GM12864 (cell line): ENCODE measurements around the gene CCDC200.
"Not testable (repeated sequence)": the region's sequence is repeated elsewhere in the genome, so short reads cannot be mapped to it uniquely, and the experiment has no call there.

Experiments
- DNase-seq: peaks from one replicate; pipeline ENCODE4 v3.0.0-alpha.2; 2011; ENCODE audit warnings: low read depth
- H3K4me3 ChIP-seq: 2 replicates; pipeline ENCODE4 v1.5.1; 2011; ENCODE audit warnings: mild to moderate bottlenecking, low read depth, low read length, control low read depth
- CTCF ChIP-seq: IDR thresholded peaks from 2 replicates; pipeline ENCODE4 v1.5.1; 2011; ENCODE audit warnings: low read depth, mild to moderate bottlenecking, moderate library complexity, low read length, control low read depth, inconsistent platforms; ENCODE audit errors: missing control alignments

CCDC200 gene

GRCh38 chr17:43210576-43210975 lies 17.8 kb downstream of the CCDC200 start:
- peak overlapping the region; percentile 47 for H3K4me3 ChIP-seq
- DNase-seq = no peak
- TF ChIP-seq CTCF = no peak

GRCh38 chr17:43203013-43203412 lies 25.4 kb downstream of the CCDC200 start:
- DNase-seq, H3K4me3 ChIP-seq: not testable (repeated sequence)

GRCh38 chr17:43200127-43200526 lies 28.3 kb downstream of the CCDC200 start:
- no peak overlapping the region for H3K4me3 ChIP-seq
- no peak for DNase-seq
- TF ChIP-seq CTCF = no peak

- no peak for TF ChIP-seq CTCF
- no peak overlapping the region for H3K4me3 ChIP-seq
- no peak for DNase-seq
Observed at GRCh38 chr17:43199633-43200032, 28.8 kb downstream of the CCDC200 start.

- H3K4me3 ChIP-seq = no peak overlapping the region
- no peak for DNase-seq
- TF ChIP-seq CTCF = no peak
Observed at GRCh38 chr17:43193251-43193650, 35.2 kb downstream of the CCDC200 start.

GRCh38 chr17:43186656-43187055 lies 41.8 kb downstream of the CCDC200 start:
- H3K4me3 ChIP-seq = not testable (repeated sequence)

GRCh38 chr17:43183921-43184320 lies 44.5 kb downstream of the CCDC200 start:
- TF ChIP-seq CTCF = no peak
- DNase-seq = no peak
- no peak overlapping the region for H3K4me3 ChIP-seq

More at GRCh38 chr17:43186656-43187055, 41.8 kb downstream of the CCDC200 start:
- not testable (repeated sequence) for DNase-seq

GRCh38 chr17:43176119-43176570 lies 52.3 kb downstream of the CCDC200 start:
- no peak for TF ChIP-seq CTCF

More at GRCh38 chr17:43176119-43176570, 52.3 kb downstream of the CCDC200 start:
- H3K4me3 ChIP-seq = no peak overlapping the region
- no peak for DNase-seq
